Activated CD8-positive, alpha-beta memory T cell treated with anti-CD3 and anti-CD28 coated beads, Interleukin-2, amount 50 U/mL, for 48 hours (primary cell): ENCODE measurements around the gene USB1.

ENCODE experiments used
- DNase-seq: peaks from one replicate; pipeline ENCODE4 v3.0.0-alpha.2; 2020

The USB1 gene

DNA sequence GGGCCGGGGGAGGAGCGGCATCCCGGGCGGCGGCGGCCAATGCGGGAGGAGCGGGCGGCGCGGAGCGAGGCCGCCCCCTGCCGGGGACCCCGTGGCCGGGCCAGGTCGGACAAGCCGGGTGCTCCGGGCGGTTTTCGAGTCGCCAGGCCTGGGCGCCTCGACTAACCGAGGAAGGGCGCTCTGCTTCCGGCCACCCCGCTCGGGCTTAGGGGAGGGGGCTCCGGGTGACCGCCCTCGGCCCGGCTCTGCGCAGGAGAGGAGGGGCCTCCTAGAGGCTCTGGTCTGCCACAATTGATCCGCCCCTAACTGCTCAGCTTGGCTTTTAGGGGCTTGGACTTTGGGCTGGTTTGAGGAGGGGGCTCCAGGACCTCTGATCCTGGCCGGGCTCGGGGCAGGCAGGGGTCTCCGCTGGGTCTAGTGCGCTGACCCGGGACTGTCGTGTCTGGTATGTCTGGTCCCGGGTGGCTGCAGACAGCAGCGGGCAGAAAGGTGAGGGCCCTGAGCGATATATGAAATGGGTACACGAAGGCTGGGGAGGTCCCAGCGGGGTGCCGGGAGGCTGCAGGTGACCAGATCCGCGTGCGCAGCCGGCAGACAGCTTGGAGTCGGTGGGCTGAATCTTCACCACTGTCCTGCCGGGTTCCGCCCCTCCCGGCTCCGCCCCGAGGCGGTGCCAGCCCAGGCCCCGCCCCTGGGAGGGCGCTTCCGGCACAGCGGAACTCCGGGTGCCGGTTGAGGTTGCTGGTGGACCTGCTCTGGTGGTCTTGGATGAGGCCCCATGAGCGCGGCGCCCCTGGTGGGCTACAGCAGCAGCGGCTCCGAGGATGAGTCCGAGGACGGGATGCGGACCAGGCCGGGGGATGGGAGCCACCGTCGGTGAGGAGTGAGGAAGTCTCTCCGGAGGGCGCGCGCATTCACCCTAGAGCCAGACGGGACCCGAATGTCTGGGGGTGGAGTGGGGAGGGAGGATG lies at the start of gene USB1:
TSS of gene USB1 (plus strand) at position 702 of the 971 bp plus-strand sequence. CDS start at position 779, 77 bp downstream.
- peak; percentile 93 for DNase-seq

DNA sequence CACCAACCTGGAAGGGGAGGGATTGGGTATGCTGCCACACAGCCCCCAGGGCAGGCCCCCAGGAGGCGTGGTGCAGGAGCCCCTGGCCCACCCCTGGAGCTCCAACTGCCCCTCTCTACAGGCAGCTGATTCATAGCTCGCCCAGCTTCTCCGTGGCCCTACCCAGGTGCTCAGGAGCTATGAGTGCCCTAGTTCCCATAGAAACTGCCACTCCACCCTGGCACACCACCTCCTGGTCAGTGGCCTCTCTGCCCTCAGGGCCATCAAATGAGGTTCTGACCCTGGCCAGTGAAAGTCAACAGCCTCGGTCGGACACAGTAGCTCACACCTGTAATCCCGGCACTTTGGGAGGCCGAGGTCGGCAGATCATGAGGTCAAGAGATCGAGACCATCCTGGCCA lies 48.3 kb upstream of the USB1 start:
- DNase-seq, result no peak

DNA sequence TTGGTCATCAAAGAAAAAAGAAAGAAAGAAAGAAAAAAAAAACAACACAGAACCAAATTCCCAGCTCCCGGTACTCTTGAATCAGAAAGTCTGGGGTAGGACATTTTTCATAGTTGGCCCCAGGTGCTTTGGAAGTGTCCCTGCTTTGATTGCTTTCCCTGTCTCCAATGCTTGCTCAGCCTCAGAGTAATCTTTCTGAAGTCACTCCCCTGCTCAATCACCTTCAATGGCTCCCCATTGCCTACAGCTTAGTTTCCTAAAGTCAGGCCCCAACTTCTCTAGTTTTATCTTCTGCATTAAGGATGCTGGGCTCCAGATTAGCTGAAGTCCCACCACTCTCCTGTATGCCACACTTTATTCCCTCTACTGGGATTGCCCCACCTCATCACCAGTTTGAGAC lies 47.4 kb upstream of the USB1 start:
- DNase-seq, result no peak

- no peak for DNase-seq
These were observed 45.5 kb upstream of the USB1 start for GRCh38 chr16:57955572-57956188.

GRCh38 chr16:57956270-57956808 lies 44.9 kb upstream of the USB1 start:
- no peak for DNase-seq

DNA sequence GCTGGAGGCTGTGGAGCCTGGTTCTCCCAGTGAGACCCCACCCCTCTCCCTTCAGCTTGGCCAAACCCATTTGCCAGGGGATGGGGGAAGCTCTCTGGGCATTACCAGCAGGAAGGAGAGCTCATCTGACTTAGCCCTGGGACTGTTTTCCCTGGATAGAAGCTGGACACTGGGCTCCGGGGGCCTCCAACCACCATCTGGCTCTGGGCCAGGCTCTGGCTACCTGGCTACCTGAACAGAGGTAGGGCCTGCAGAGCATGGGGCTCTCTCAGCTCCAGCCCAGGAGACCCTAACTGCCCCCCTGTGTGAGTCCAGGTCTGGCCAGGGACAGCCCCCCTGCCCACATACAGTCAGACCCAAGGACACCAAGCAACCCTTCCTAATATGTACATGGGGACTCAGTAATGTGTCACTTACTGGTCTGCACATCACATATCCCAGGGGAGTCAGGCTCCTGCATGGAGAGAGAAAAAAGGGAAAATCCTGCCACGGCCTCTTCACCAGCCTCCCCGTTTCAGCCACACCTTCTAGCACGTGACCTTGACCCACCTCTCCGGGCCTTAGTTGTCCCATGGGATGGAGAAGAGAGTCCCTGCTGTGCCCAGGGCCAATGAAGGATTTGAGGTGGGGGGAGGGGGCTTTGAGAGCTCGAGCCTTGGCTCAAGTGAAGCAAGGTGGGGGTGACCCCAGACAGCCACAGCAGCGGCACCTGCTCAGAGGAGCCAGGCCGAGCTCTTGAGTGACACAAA lies 44.1 kb upstream of the USB1 start:
- no peak for DNase-seq

DNA sequence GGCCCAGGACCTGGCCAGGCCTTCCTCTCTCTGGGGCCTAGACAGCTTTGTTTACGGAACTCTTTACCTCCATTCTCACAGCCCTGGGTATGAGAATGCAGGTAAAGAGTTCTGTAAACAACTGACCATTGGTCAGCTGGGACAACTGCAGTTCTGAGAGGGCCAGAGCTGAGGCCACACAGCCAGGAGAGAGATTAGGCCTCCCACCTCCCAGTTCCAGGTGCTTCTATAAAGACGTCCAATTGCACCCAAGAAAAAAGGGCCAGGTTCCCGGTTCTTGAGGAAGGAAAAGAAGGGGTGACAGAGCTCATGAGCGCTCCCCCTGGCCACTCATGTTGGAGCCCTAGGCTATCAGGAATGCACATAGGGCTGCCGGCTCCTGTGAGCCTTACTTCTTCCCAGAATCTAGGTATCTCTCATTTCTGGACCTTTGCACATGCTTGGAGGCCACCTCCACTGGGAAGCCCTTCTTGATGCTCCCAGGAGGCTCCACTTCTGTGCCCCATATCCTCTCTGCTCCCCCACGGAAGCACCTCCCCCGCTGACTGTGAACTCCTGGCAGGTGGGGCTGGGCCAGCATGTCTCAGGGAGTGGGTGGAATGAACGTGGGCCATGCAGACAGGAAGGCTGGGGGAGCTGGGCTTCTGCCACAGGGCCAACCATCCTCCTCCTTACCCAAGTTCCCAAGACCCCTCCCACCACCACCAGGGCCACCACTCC lies 43.4 kb upstream of the USB1 start:
- DNase-seq, result no peak

DNA sequence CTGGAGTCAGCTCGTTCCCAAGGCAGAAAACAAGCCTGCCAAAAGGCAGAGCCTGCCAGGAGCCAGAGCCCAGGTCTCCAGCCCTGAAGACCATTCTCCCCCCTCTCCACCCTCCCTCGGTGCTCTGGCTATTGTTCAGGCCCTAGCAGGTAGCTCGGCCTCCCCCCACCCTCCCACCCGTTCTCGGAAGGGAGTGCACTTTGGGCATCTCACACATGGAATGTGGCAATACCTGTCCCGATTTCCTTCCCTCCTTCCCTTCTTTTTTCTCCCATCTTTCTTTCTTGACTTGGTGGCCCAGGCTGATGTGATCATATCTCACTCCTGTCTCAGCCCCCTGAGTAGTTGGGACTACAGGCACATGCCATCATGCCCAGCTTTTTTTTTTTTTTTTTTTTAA lies 42.7 kb upstream of the USB1 start:
- DNase-seq, result no peak

- DNase-seq, result no peak
These were observed 42.1 kb upstream of the USB1 start for GRCh38 chr16:57959121-57959520.

- no peak for DNase-seq
These were observed 41.4 kb upstream of the USB1 start for GRCh38 chr16:57959804-57960203.

GRCh38 chr16:57960310-57960709 lies 40.9 kb upstream of the USB1 start:
- no peak for DNase-seq

DNA sequence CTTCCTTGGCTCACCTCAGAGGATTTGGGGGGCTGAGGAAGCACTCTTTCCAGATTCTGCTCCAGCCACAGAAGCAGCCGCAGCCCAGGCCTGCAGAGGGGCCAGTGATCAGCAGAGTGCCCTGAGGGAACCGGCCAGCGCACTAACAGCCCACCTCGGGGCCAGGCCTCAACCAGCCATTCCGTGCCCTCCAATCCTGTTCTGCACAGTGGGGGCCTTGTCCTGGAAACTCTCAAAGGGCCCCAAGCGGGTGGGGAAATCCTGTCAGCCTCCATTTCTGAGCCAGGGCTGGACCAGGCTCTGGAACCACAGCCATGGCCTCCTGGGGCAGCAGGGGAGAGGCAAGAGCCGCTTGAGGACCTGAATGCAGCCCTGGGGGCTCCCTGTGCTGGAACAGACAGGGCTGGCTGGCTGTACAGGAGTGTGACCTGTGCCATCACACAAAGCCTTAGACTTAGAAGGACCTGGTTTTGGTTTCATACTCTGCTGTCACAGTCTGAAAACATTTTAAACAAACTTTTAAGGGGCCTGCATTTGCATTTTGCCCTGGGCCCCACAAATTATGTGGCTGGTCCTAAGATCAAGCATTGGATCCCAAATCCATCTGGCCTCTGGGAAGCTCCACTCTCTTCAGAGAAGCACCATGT lies 40.3 kb upstream of the USB1 start:
- DNase-seq, result no peak

GRCh38 chr16:57961538-57961937 lies 39.7 kb upstream of the USB1 start:
- no peak for DNase-seq

DNA sequence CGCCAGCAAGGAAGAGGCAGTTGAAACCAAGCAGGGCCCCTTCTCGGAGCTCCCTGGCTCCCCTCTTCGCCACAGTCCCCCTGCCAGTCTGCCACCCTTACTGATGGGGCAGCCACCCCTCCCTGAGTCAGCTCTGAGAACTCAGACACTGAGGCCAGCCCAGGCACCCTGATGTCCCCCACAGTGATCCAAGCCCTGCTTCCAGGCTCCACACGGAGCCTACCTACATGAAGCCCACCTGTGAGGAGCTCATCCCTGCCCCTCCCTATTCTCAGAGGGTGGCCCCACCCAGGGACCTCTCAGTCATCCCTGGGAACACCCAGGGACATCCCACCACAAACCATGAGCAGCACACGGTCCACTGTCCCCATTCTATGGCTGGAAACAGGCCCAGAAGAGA lies 39.2 kb upstream of the USB1 start:
- no peak for DNase-seq

GRCh38 chr16:57962756-57963155 lies 38.5 kb upstream of the USB1 start:
- no peak for DNase-seq

DNA sequence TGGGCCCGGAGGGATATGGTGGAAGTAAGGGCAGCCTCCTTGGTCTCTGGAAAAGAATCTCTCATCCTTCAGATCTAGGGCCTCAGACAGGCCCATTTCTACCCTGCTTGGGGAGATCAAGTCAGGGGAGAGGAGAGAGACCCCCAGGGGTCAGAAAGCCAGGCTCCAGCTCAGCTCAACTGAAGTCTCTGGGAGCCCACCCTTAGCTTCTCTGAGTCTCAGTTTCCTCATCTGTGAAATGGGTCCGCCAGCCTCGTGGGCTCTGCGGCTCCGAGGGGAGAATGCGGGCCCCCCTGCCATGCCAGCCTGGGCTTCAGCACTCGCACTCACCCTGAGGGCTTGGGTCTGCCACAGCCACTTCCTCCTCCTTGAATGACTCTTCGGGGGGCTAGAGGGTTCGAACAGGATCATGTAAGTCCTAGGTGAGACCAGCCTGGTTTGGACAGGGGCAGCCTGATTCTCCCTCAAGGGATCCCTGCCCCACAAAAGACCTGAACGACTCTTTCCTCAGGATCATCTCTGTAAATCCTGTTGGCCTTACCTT lies 37.0 kb upstream of the USB1 start:
- DNase-seq, result no peak

DNA sequence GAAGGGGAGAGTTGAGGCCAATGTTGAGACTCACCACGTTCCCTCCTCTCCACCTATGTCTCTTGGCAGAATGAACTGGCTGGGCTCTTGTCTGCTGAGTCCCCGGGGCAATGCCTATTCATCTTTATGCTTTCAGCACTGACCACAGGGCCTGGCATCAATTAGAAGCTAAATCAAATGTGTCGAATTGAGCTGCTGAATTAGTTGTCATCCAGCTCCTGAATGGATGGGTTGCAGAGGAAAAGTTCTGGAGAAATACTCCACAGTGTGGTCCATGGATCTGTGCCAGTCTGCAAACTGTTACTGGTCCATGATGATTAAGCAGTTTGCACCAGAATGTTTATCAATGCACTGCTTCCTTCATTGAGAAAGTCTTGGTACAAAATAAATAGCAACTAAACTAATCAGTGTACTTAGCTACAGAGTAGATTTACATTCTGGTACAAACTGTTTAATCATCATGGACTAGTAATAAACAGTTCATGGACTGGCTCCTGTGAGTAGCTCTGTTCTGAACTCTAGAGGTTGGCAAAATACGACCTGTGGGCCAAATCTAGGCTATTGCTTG lies 34.9 kb upstream of the USB1 start:
- no peak for DNase-seq

GRCh38 chr16:57966986-57967385 lies 34.2 kb upstream of the USB1 start:
- DNase-seq, result no peak

DNA sequence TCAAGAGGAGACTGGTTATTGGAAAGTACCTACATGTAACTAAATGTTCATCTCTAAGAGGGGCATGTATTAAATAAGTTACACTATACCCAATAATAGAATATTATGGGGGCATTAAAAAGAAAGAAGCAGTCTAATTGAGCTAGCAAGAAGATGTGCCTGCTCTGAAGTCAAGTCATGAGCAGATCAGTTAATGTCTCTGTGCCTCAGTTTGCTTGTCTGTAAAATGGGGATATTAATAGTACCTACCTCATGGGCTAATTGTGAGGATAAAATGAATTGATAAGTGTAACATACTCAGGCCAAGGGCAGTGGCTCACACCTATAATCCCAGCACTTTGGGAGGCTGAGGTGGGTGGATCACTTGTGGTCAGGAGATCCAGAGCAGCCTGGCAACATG lies 33.3 kb upstream of the USB1 start:
- DNase-seq, result no peak

- no peak for DNase-seq
These were observed 31.6 kb upstream of the USB1 start for GRCh38 chr16:57969451-57970123.

- DNase-seq, result no peak
These were observed 30.9 kb upstream of the USB1 start for GRCh38 chr16:57970319-57970718.
